Gastroesophageal sphincter (tissue), 4 donors: ENCODE data around the gene SLC37A4. TPM values are rescaled to one million over a fixed set of nuclear protein-coding genes. Genes with fewer than 3 reads are reported as not detected.

Experiments used
- ATAC-seq: fragments of 150-250 bp; one replicate; pipeline ENCODE4 v1.9.1; 2016; ENCODE audit warnings: mild to moderate bottlenecking, moderate library complexity
- H3K27ac ChIP-seq, 4 donors: fragments of 200-600 bp; sonication (generic) in 3 of 4; 1 replicate in 3 of 4; 2 replicates in 1 of 4; pipeline ENCODE4 v1.5.1; 2016 to 2019
- H3K27me3 ChIP-seq: fragments of 200-600 bp; sonication (generic); one replicate; pipeline ENCODE4 v1.5.1; 2019
- H3K36me3 ChIP-seq, 2 donors: fragments of 200-600 bp; sonication (generic); one replicate each; pipeline ENCODE4 v1.5.1; 2019; ENCODE audit warnings: control low read depth in 1 of 2
- H3K4me1 ChIP-seq, 3 donors: fragments of 200-600 bp; sonication (generic); 1 replicate in 2 of 3; 2 replicates in 1 of 3; pipeline ENCODE4 v1.5.1; 2016 to 2019; ENCODE audit warnings: control low read depth in 2 of 3
- H3K4me3 ChIP-seq, 2 donors: fragments of 200-600 bp; sonication (generic); one replicate each; pipeline ENCODE4 v1.5.1; 2019; ENCODE audit warnings: mild to moderate bottlenecking in 1 of 2, moderate library complexity in 1 of 2
- H3K9me3 ChIP-seq, 3 donors: fragments of 200-600 bp; sonication (generic); one replicate each; pipeline ENCODE4 v1.5.1; 2017 to 2019; ENCODE audit warnings: control low read depth in 2 of 3
- EP300 ChIP-seq: sonication (generic); formaldehyde crosslinking; IDR thresholded peaks from one replicate; pipeline ENCODE4 v1.6.1; 2017; ENCODE audit warnings: antibody characterized with exemption, mild to moderate bottlenecking
- POLR2A ChIP-seq, 2 donors: fragments of 450-650 bp; IDR thresholded peaks; one replicate each; pipeline ENCODE4 v1.6.1; 2017; ENCODE audit warnings: antibody characterized with exemption in 2 of 2, mild to moderate bottlenecking in 2 of 2, moderate library complexity in 1 of 2
- POLR2AphosphoS5 ChIP-seq: sonication (generic); formaldehyde crosslinking; IDR thresholded peaks from one replicate; pipeline ENCODE4 v1.6.1; 2017; ENCODE audit warnings: antibody characterized with exemption
- WGBS, 2 donors: methylation state at CpG; one replicate each; pipeline ENCODE4 v1.1.5; 2018; ENCODE audit warnings: low coverage in 1 of 2; 5-methylcytosine and 5-hydroxymethylcytosine counted together
- total RNA-seq, 4 donors: library from RNA; depleted of rRNA; stranded (reverse); fragments of >200 nt; gene quantifications; one replicate each; pipeline ENCODE4 v1.1.0, GENCODE V29; 2016
- TF ChIP-seq, protein P1 (sequence below), 4 experiments: fragments of 200-600 bp in 2 of 4; fragments of 450-650 bp in 2 of 4; sonication (generic) in 1 of 4; IDR thresholded peaks; one replicate each; pipeline ENCODE4 v1.5.1; 2017 to 2019; ENCODE audit warnings: antibody characterized with exemption in 4 of 4, mild to moderate bottlenecking in 2 of 4, moderate library complexity in 2 of 4

Gene SLC37A4
- total RNA-seq, 4 donors from 2014 or later: 10.1 to 11.6 (median 11.1) TPM

DNA sequence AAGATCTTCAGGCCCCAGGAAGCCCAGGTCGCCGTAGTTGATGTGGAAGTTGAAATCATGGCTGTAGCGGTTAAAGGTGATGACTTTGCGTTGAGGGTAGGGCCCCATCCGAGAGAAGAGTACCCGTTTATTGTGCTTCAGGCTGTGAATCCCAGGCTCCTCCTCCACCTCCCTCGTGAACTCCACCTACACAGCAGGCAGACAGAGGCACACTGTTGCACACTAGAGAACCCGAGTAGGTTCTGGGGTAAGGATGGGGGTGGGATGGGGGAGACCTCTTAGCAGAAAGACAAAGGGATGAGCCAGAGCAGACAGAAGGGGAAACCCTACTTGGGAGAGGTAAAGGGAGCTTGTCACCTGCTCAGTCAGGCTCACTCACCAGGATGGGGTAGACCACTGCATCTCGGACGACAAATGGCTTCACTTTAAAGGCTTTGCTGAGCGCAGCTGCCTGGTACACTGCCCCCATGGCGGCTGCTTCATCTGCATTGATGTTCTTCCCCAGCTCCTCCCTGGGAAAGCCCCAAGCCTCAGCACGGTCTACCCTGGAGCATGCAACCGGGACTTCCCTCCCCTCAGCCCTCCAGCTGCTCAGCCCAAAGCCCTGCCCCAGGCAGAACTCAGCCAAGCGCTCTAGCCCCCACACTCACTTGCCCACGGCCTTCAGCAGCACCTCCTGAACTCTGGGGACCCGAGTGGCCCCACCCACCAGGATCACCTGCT, 20.9 kb upstream of the SLC37A4 start:
- TF ChIP-seq EP300: no peak
- TF ChIP-seq, protein P1, sequence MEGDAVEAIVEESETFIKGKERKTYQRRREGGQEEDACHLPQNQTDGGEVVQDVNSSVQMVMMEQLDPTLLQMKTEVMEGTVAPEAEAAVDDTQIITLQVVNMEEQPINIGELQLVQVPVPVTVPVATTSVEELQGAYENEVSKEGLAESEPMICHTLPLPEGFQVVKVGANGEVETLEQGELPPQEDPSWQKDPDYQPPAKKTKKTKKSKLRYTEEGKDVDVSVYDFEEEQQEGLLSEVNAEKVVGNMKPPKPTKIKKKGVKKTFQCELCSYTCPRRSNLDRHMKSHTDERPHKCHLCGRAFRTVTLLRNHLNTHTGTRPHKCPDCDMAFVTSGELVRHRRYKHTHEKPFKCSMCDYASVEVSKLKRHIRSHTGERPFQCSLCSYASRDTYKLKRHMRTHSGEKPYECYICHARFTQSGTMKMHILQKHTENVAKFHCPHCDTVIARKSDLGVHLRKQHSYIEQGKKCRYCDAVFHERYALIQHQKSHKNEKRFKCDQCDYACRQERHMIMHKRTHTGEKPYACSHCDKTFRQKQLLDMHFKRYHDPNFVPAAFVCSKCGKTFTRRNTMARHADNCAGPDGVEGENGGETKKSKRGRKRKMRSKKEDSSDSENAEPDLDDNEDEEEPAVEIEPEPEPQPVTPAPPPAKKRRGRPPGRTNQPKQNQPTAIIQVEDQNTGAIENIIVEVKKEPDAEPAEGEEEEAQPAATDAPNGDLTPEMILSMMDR (IDR thresholded peaks at IDR 0.05): no peak
- TF ChIP-seq POLR2A (IDR thresholded peaks at IDR 0.05): no peak
- TF ChIP-seq POLR2AphosphoS5: no peak
- Histone ChIP-seq H3K27ac (no peak overlapping the region), H3K4me1 (peaks cover 0 to 20% (median 5%) of the 10 kb centered on the region in 3 donors), H3K9me3 (no peaks in the 10 kb centered on the region), H3K36me3 (peaks cover 0 to 89% of the 10 kb centered on the region in 2 donors), H3K4me3 (no peak overlapping the region), H3K27me3 (no peaks in the 10 kb centered on the region)
- 80 to 93% methylated on average over 2 to 4 of the region's 17 CpGs for WGBS, 2 donors
- no peak for ATAC-seq

DNA sequence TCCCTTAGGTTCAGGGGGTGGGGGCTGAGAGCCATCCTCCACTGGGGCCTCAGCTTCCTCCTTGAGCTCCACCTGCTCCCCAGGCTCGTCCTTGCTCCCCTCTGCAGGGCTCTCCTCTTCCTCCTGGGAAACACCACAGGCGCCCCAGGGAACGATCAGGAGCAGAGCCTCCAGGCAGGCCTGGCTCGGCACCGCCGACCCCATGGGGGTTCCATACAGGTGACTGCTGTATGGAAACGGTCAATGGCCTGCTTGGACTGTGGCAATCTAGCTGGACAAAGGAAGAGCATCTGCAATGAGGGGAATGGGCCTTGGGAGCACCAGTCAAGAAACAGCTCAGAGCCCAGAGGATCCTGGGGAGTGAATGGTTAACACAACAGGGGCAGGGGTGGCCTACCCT, 18.4 kb upstream of the SLC37A4 start:
- no CpG with 5 or more reads among the region's 7 CpGs for WGBS, 2 donors
- no peaks in the 10 kb centered on the region for H3K27me3 ChIP-seq
- ATAC-seq: no peak
- no peak overlapping the region for H3K4me3 ChIP-seq
- no peak overlapping the region for H3K27ac ChIP-seq
- TF ChIP-seq POLR2AphosphoS5 (no peak), EP300 (no peak), POLR2A (IDR thresholded peaks at IDR 0.05) (no peak)
- TF ChIP-seq, protein P1 (IDR thresholded peaks at IDR 0.05): no peak
- H3K9me3 ChIP-seq: no peaks in the 10 kb centered on the region
- peaks cover 0 to 98% of the 10 kb centered on the region in 2 donors for H3K36me3 ChIP-seq
- H3K4me1 ChIP-seq: no peaks in the 10 kb centered on the region

DNA sequence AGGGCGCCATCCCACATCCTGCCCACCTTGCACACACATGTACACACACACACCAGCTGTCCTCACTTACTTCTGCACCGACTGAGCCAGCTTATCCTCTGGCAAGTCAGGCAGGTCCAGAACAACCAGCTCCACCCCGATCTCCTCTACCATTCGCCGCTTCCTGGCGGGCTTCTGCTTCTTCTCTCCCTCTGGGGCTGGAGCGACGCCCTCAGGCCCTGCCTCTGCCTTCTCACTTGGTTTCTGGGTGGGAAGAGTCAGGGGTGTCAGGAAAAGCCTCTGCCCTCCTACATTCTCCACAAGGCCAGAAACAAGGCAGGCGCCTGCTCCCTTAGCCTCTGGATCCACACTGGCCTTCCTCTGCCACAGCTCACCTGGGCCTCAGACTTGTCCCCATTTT, 18.0 kb upstream of the SLC37A4 start:
- WGBS, 2 donors: 87 to 89% methylated on average over 7 to 8 of the region's 9 CpGs
- Histone ChIP-seq H3K9me3 (no peaks in the 10 kb centered on the region), H3K27me3 (no peaks in the 10 kb centered on the region), H3K4me3 (no peak overlapping the region), H3K4me1 (no peaks in the 10 kb centered on the region), H3K27ac (no peak overlapping the region), H3K36me3 (peaks cover 0 to 94% of the 10 kb centered on the region in 2 donors)
- TF ChIP-seq EP300 (no peak), POLR2AphosphoS5 (no peak), POLR2A (IDR thresholded peaks at IDR 0.05) (no peak)
- TF ChIP-seq, protein P1 (IDR thresholded peaks at IDR 0.05): no peak
- ATAC-seq: no peak

DNA sequence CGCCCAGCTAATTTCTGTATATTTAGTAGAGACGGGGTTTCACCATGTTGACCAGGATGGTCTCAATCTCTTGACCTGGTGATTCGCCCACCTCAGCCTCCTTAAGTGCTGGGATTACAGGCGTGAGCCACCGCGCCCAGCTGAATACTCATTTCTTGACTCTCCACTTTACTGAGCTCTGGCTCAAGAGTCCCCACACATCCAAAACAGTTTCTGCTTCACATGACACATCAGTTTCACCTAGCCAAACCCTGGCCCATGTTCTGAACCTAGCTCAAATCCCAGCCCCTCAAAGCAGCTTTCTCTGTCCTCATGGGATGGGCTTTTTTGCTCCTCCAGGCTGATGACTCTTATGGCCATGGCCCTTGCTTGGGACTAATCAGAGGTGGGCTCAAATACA, 16.5 kb upstream of the SLC37A4 start:
- whole genome bisulfite sequencing, 2 donors: 89 to 92% methylated on average over 1 to 4 of the region's 6 CpGs
- Histone ChIP-seq H3K36me3 (peaks cover 0 to 79% of the 10 kb centered on the region in 2 donors), H3K4me3 (no peak overlapping the region), H3K9me3 (no peaks in the 10 kb centered on the region), H3K27me3 (no peaks in the 10 kb centered on the region), H3K27ac (no peak overlapping the region), H3K4me1 (no peaks in the 10 kb centered on the region)
- ATAC-seq: no peak
- TF ChIP-seq POLR2A (IDR thresholded peaks at IDR 0.05): no peak
- no peak for TF ChIP-seq POLR2AphosphoS5

DNA sequence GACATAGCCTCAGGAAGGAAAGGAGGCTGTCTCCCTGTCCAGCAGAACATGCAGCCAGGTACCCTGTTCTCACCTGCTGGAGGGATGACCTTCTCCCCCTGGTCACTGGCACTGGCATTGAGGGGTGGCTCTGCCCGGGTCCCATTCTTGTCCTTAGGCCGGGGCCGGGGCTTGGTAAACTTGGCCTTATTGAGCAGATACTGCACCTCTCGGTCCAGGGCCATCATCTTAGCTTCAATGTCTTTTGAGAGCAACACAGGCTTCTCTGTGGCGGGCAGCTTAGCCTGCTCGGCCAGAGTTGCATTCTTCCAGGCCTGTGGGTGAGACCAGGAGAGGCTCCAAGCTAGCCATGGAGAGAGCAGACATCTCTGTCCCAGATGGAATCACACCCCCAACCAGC, 15.8 kb upstream of the SLC37A4 start:
- Histone ChIP-seq H3K27me3 (no peaks in the 10 kb centered on the region), H3K36me3 (peaks cover 0 to 72% of the 10 kb centered on the region in 2 donors), H3K27ac (no peak overlapping the region), H3K9me3 (no peaks in the 10 kb centered on the region), H3K4me3 (no peak overlapping the region), H3K4me1 (no peaks in the 10 kb centered on the region)
- no CpG with 5 or more reads among the region's 6 CpGs for whole genome bisulfite sequencing, 2 donors
- TF ChIP-seq, protein P1 (IDR thresholded peaks at IDR 0.05): no peak
- TF ChIP-seq EP300: no peak
- TF ChIP-seq POLR2A (IDR thresholded peaks at IDR 0.05): no peak
- no peak for TF ChIP-seq POLR2AphosphoS5
- ATAC-seq: no peak
